Measurements from ENCODE around the gene INSIG1.

Gene INSIG1

DNA sequence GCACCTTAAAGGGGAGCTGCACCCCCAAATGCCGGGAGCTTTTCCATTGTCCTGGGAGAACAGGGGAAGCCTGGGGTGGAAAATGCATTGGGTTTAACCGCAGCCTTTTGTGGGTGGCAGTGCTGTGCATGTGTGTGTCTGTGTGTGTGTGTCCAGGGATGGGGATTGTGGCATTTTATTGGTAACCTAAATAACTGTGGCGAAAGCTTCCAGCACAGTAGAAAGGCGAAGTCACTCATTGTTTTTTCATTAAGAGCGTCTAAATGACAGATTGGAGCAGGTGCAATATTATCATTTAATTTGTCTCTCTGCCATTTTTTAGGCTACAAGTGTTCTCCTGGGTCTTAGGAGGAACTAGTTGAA lies 55.1 kb downstream of the INSIG1 start:
- Histone ChIP-seq H3K9me3 (replicated peaks in 1 of 2; ENCODE audit: control insufficient read depth in 2 of 2, insufficient read depth in 1 of 2, low read depth in 1 of 2, low read length in 2 of 2) (peaks cover 0 to 6% of the 10 kb centered on the region in 2 donors), H3K14ac (ENCODE audit: low read length) (no peak overlapping the region), H2AFZ (ENCODE audit: low read length) (no peak overlapping the region), H3K9ac (ENCODE audit: low read depth, low read length, poor library complexity) (no peak overlapping the region), H3K18ac (ENCODE audit: low read length) (no peak overlapping the region), H2BK12ac (ENCODE audit: low read length) (no peak overlapping the region), H2BK120ac (ENCODE audit: low read depth, low read length) (no peak overlapping the region), H3K27me3 (ENCODE audit: control insufficient read depth in 3 of 3, insufficient read depth in 3 of 3, low read depth in 1 of 3, low read length in 3 of 3) (peaks cover 0 to 43% (median 2%) of the 10 kb centered on the region in 3 experiments), H3K27ac (replicated peaks; ENCODE audit: low read length) (no peak overlapping the region), H4K91ac (ENCODE audit: low read depth, low read length, poor library complexity) (no peak overlapping the region), H3K4me1 (ENCODE audit: control insufficient read depth in 2 of 2, insufficient read depth in 1 of 2, low read depth in 1 of 2, low read length in 2 of 2) (peaks cover 0 to 3% of the 10 kb centered on the region in 2 donors), H3K4ac (ENCODE audit: low read length) (no peak overlapping the region), H4K8ac (ENCODE audit: low read depth, low read length) (no peak overlapping the region), H3K4me2 (ENCODE audit: insufficient read depth, low read length, poor library complexity, severe bottlenecking) (no peak overlapping the region), H3K23ac (ENCODE audit: low read depth, low read length, poor library complexity) (no peak overlapping the region), H2AK5ac (ENCODE audit: low read depth, low read length) (peak overlapping the region; percentile 75), H2BK5ac (ENCODE audit: low read length) (no peak overlapping the region), H3K4me3 (ENCODE audit: low read length in 2 of 2) (no peak overlapping the region), H3K79me1 (ENCODE audit: low read depth, low read length) (no peaks in the 10 kb centered on the region), H3K36me3 (replicated peaks in 1 of 2; ENCODE audit: control insufficient read depth in 2 of 2, insufficient read depth in 2 of 2, low read length in 2 of 2) (no peaks in the 10 kb centered on the region), H2BK15ac (ENCODE audit: low read length) (no peak overlapping the region)
- WGBS, 2 donors (ENCODE audit: extremely low coverage in 2 of 2, insufficient read length in 2 of 2, insufficient replicate concordance in 1 of 2): no CpG with 5 or more reads among the region's 5 CpGs
- no peak for DNase-seq (ENCODE audit: low spot score)

DNA sequence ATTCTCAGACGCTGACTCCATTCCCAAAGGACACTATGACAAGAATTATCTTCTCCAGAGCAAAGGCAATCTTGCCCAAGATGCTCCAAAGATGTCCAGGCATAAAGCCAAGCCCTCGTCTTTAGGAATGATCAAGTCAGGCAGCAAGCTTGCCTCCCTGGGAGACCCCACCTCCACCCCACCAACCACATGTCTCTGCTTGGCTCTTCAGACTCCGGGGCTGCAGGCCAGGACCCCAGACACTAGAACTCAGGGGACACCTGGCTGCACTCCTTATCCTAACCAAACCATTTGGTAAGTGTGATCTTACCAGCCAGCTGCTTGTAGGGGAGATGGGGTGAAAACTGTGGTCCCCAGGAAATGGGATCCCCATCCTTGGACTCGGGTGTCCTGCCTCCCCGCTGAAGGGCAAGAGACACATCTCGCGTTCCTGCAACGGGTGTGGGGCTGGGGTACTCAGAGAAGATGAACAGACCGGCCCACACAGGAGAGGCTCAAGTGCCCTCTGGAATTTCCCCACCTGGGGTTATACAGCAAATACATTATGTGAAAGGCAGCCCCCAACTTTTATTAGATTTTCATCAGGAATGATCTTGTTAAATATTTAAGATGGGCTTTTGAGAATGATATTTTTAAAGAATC lies 55.7 kb downstream of the INSIG1 start:
- no peak for DNase-seq (ENCODE audit: low spot score)
- Histone ChIP-seq H4K8ac (ENCODE audit: low read depth, low read length) (no peak overlapping the region), H4K91ac (ENCODE audit: low read depth, low read length, poor library complexity) (no peak overlapping the region), H2BK5ac (ENCODE audit: low read length) (no peak overlapping the region), H3K36me3 (replicated peaks in 1 of 2; ENCODE audit: control insufficient read depth in 2 of 2, insufficient read depth in 2 of 2, low read length in 2 of 2) (no peaks in the 10 kb centered on the region), H3K4me1 (ENCODE audit: control insufficient read depth in 2 of 2, insufficient read depth in 1 of 2, low read depth in 1 of 2, low read length in 2 of 2) (peaks cover 2 to 3% of the 10 kb centered on the region in 2 donors), H3K4me2 (ENCODE audit: insufficient read depth, low read length, poor library complexity, severe bottlenecking) (no peak overlapping the region), H2BK12ac (ENCODE audit: low read length) (no peak overlapping the region), H2AFZ (ENCODE audit: low read length) (no peak overlapping the region), H2AK5ac (ENCODE audit: low read depth, low read length) (no peak overlapping the region), H2BK120ac (ENCODE audit: low read depth, low read length) (no peak overlapping the region), H3K4me3 (ENCODE audit: low read length in 2 of 2) (no peak overlapping the region), H2BK15ac (ENCODE audit: low read length) (no peak overlapping the region), H3K9me3 (replicated peaks in 1 of 2; ENCODE audit: control insufficient read depth in 2 of 2, insufficient read depth in 1 of 2, low read depth in 1 of 2, low read length in 2 of 2) (peaks cover 0 to 6% of the 10 kb centered on the region in 2 donors), H3K18ac (ENCODE audit: low read length) (no peak overlapping the region), H3K27me3 (ENCODE audit: control insufficient read depth in 3 of 3, insufficient read depth in 3 of 3, low read depth in 1 of 3, low read length in 3 of 3) (peaks cover 0 to 49% (median 2%) of the 10 kb centered on the region in 3 experiments), H3K9ac (ENCODE audit: low read depth, low read length, poor library complexity) (no peak overlapping the region), H3K79me1 (ENCODE audit: low read depth, low read length) (no peaks in the 10 kb centered on the region), H3K27ac (replicated peaks; ENCODE audit: low read length) (no peak overlapping the region), H3K23ac (ENCODE audit: low read depth, low read length, poor library complexity) (no peak overlapping the region), H3K14ac (ENCODE audit: low read length) (no peak overlapping the region), H3K4ac (ENCODE audit: low read length) (no peak overlapping the region)
- no CpG with 5 or more reads among the region's 9 CpGs for WGBS, 2 donors (ENCODE audit: extremely low coverage in 2 of 2, insufficient read length in 2 of 2, insufficient replicate concordance in 1 of 2)

DNA sequence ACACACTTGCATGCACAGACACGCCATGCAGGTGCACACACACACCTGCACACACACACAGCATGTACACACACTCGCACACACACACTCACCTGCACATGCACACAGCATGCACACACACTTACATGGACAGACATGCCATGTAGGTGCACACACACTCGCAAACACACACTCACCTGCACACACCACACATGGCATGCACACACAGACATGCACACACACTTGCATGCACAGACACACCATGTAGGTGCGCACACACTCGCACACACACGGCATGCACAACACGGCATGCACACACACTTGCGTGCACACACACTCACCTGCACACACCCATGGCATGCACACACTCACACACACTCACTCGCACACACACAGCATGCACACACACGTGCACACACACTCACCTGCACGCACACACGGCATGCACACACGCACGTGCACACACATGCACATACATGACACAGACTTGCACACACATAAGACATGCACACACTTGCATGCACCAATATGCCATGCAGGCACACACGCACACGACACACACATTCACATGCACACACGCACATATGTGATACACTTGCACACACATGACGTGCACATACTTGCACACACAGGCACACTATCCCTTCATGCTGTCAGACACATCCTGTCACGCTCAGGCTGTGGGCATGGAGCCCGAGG lies 56.8 kb downstream of the INSIG1 start:
- WGBS, 2 donors (ENCODE audit: extremely low coverage in 2 of 2, insufficient read length in 2 of 2, insufficient replicate concordance in 1 of 2): no CpG with 5 or more reads among the region's 20 CpGs
- Histone ChIP-seq H3K4ac (ENCODE audit: low read length) (no peak overlapping the region), H3K23ac (ENCODE audit: low read depth, low read length, poor library complexity) (peak overlapping the region; percentile 75), H2AK5ac (ENCODE audit: low read depth, low read length) (no peak overlapping the region), H3K18ac (ENCODE audit: low read length) (no peak overlapping the region), H2AFZ (ENCODE audit: low read length) (no peak overlapping the region), H3K79me1 (ENCODE audit: low read depth, low read length) (no peaks in the 10 kb centered on the region), H2BK15ac (ENCODE audit: low read length) (no peak overlapping the region), H4K91ac (ENCODE audit: low read depth, low read length, poor library complexity) (peak overlapping the region; percentile 64), H2BK120ac (ENCODE audit: low read depth, low read length) (no peak overlapping the region), H2BK12ac (ENCODE audit: low read length) (no peak overlapping the region), H3K27me3 (ENCODE audit: control insufficient read depth in 3 of 3, insufficient read depth in 3 of 3, low read depth in 1 of 3, low read length in 3 of 3) (peaks cover 0 to 53% (median 2%) of the 10 kb centered on the region in 3 experiments), H4K8ac (ENCODE audit: low read depth, low read length) (no peak overlapping the region), H2BK5ac (ENCODE audit: low read length) (no peak overlapping the region), H3K27ac (replicated peaks; ENCODE audit: low read length) (no peak overlapping the region), H3K4me2 (ENCODE audit: insufficient read depth, low read length, poor library complexity, severe bottlenecking) (no peak overlapping the region), H3K9ac (ENCODE audit: low read depth, low read length, poor library complexity) (peak overlapping the region; percentile 55), H3K36me3 (replicated peaks in 1 of 2; ENCODE audit: control insufficient read depth in 2 of 2, insufficient read depth in 2 of 2, low read length in 2 of 2) (no peaks in the 10 kb centered on the region), H3K14ac (ENCODE audit: low read length) (peak overlapping the region; percentile 91), H3K4me3 (ENCODE audit: low read length in 2 of 2) (peak overlapping the region in 1 of 2 donors; percentile 33), H3K9me3 (replicated peaks in 1 of 2; ENCODE audit: control insufficient read depth in 2 of 2, insufficient read depth in 1 of 2, low read depth in 1 of 2, low read length in 2 of 2) (peaks cover 0 to 6% of the 10 kb centered on the region in 2 donors), H3K4me1 (ENCODE audit: control insufficient read depth in 2 of 2, insufficient read depth in 1 of 2, low read depth in 1 of 2, low read length in 2 of 2) (peaks cover 0 to 2% of the 10 kb centered on the region in 2 donors)
- DNase-seq (ENCODE audit: low spot score): no peak

DNA sequence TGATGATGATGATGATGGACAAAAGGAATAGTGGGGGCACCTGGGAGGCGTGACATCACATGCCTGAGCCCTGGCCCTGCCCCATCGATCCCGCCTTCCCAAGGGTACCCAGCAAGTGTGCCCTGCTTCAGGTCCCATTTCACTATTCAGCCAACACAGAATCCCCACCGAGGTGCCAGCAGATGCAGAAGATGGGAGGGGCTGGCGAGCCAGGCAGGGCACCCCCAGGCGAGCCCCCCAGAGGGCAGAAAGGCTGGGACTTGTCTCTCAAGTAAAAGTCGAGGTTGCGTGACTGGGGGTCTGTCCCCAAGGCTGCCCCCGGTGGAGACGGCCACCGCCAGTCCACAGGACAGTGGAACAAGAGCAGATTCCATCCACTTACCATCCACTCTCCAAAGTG lies 57.5 kb downstream of the INSIG1 start:
- Histone ChIP-seq H2BK12ac (ENCODE audit: low read length) (no peak overlapping the region), H3K14ac (ENCODE audit: low read length) (peak overlapping the region; percentile 91), H2BK15ac (ENCODE audit: low read length) (no peak overlapping the region), H3K9me3 (replicated peaks in 1 of 2; ENCODE audit: control insufficient read depth in 2 of 2, insufficient read depth in 1 of 2, low read depth in 1 of 2, low read length in 2 of 2) (peaks cover 0 to 6% of the 10 kb centered on the region in 2 donors), H4K8ac (ENCODE audit: low read depth, low read length) (no peak overlapping the region), H3K27me3 (ENCODE audit: control insufficient read depth in 3 of 3, insufficient read depth in 3 of 3, low read depth in 1 of 3, low read length in 3 of 3) (peaks cover 0 to 57% (median 2%) of the 10 kb centered on the region in 3 experiments), H3K9ac (ENCODE audit: low read depth, low read length, poor library complexity) (no peak overlapping the region), H4K91ac (ENCODE audit: low read depth, low read length, poor library complexity) (no peak overlapping the region), H3K23ac (ENCODE audit: low read depth, low read length, poor library complexity) (no peak overlapping the region), H3K4me1 (ENCODE audit: control insufficient read depth in 2 of 2, insufficient read depth in 1 of 2, low read depth in 1 of 2, low read length in 2 of 2) (peaks cover 0 to 2% of the 10 kb centered on the region in 2 donors), H3K36me3 (replicated peaks in 1 of 2; ENCODE audit: control insufficient read depth in 2 of 2, insufficient read depth in 2 of 2, low read length in 2 of 2) (no peaks in the 10 kb centered on the region), H3K79me1 (ENCODE audit: low read depth, low read length) (no peaks in the 10 kb centered on the region), H3K4me2 (ENCODE audit: insufficient read depth, low read length, poor library complexity, severe bottlenecking) (no peak overlapping the region), H2AK5ac (ENCODE audit: low read depth, low read length) (no peak overlapping the region), H3K4ac (ENCODE audit: low read length) (no peak overlapping the region), H3K18ac (ENCODE audit: low read length) (peak overlapping the region; percentile 42), H3K27ac (replicated peaks; ENCODE audit: low read length) (no peak overlapping the region), H2BK120ac (ENCODE audit: low read depth, low read length) (no peak overlapping the region), H2AFZ (ENCODE audit: low read length) (no peak overlapping the region), H3K4me3 (ENCODE audit: low read length in 2 of 2) (no peak overlapping the region), H2BK5ac (ENCODE audit: low read length) (no peak overlapping the region)
- no peak for DNase-seq (ENCODE audit: low spot score)
- WGBS, 2 donors (ENCODE audit: extremely low coverage in 2 of 2, insufficient read length in 2 of 2, insufficient replicate concordance in 1 of 2): no CpG with 5 or more reads among the region's 11 CpGs

All from neuronal stem cell (in vitro differentiated cells).